Fibroblast of villous mesenchyme (primary cell): ENCODE results near the gene POLA2. TPM values are rescaled to one million over a fixed set of nuclear protein-coding genes. Genes with fewer than 3 reads are reported as not detected.
A peak's percentile ranks its signal among the peaks of the same experiment; 100 is the strongest.

Source experiments
- DNase-seq: peaks from one replicate; pipeline ENCODE4 v3.0.0-alpha.2; 2010; ENCODE audit warnings: low read depth
- H3K4me3 ChIP-seq: 2 replicates; pipeline ENCODE4 v1.5.1; 2011; ENCODE audit warnings: low read depth, mild to moderate bottlenecking, low read length
- CTCF ChIP-seq: IDR thresholded peaks from 2 replicates; pipeline ENCODE4 v1.5.1; 2012; ENCODE audit warnings: low read depth, mild to moderate bottlenecking, low read length; ENCODE audit not compliant: insufficient read depth
- total RNA-seq: library from RNA; depleted of rRNA; stranded (reverse); fragments of >200 nt; gene quantifications from 2 replicates; pipeline ENCODE4 v1.2.3, GENCODE V29; 2012

The POLA2 gene
- total RNA-seq, 1 donor: 12.1 TPM

DNA sequence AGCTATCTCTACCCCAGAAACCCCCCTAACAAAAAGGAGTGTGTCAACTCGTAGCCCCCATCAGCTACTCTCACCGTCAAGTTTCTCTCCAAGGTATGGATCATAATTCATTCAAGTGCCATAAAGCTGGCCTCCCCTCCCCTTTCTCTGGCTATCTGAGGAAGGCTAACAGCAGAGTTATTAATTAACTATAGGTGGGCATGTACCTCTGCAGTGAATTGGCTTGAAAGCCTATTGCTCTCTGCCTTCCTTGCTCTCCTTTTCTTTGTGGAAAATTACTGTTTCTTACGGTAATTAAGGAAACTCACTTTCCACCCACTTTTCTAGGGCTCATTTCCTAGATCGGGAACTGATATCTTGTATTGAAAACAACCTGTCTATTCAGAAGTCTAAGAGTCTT, 14.1 kb downstream of the POLA2 start:
- no peak for TF ChIP-seq CTCF
- H3K4me3 ChIP-seq: no peak overlapping the region
- no peak for DNase-seq

DNA sequence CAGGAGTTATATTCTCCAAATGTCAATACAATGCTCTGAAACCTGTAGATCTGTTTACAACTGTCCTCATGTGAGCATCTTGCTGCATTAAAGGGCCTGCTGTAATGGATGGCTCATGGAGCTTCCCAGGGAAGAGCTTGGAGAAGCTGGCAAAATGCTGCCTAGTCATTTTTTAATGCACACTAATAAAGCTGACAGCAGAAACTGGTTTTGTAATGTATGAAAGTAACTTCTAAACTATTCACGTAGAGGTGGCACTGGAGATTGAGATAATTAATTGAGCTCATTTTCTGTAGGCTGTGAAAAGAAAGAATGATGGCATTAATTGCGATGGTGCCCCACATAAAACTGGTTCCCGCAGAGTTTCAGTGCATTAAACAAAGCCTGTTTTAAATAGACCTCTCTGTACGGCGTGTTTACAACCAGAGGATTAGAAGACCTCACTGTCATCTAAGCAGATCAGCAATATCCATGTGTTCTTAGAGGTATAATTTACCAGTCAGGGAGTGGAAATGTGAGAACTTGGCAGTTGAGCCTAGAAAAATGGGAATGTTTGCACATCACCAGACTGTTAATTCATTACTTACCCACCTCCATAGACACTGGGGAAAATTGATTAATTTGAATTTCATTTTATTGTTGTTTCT, 16.0 kb downstream of the POLA2 start:
- peak; percentile 74 for DNase-seq
- H3K4me3 ChIP-seq: no peak overlapping the region
- no peak for TF ChIP-seq CTCF

DNA sequence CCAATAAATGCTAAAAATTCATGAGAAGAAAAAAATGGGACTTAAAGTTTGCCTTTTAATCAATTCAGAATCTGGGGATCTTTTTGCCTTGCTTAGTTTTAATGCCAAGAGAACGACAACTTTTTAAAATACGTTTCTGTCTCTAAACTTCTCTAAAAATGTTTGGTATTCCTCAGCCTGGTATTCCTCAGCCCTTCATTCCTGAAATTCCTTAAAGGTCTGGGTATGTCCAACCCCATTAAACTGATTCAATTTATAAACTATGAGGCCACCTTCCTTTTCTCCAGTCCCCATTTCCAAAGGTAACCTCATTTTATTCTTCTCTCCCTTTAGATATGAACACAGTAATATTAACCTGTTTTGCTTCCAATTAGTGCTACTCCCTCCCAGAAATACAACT, 16.6 kb downstream of the POLA2 start:
- DNase-seq: no peak
- TF ChIP-seq CTCF: no peak
- no peak overlapping the region for H3K4me3 ChIP-seq

DNA sequence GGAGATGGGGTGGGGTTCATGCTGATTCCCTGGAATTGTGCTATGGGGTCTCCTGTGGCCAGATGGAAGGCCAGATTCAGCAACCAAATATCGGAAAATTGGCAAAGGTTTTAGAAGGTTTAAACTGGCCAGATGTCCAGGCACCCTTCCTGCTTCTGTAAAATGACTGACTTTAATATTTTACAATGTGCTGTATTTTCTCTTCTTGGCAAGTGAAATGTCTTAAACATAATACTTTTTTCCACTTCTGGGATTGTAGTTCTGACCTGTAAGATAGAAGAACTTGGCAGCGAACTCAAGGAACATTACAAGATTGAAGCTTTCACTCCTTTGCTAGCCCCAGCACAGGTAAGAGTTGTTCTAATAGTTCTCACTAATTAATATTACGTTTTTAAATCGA, 17.5 kb downstream of the POLA2 start:
- no peak for TF ChIP-seq CTCF
- no peak overlapping the region for H3K4me3 ChIP-seq
- no peak for DNase-seq

DNA sequence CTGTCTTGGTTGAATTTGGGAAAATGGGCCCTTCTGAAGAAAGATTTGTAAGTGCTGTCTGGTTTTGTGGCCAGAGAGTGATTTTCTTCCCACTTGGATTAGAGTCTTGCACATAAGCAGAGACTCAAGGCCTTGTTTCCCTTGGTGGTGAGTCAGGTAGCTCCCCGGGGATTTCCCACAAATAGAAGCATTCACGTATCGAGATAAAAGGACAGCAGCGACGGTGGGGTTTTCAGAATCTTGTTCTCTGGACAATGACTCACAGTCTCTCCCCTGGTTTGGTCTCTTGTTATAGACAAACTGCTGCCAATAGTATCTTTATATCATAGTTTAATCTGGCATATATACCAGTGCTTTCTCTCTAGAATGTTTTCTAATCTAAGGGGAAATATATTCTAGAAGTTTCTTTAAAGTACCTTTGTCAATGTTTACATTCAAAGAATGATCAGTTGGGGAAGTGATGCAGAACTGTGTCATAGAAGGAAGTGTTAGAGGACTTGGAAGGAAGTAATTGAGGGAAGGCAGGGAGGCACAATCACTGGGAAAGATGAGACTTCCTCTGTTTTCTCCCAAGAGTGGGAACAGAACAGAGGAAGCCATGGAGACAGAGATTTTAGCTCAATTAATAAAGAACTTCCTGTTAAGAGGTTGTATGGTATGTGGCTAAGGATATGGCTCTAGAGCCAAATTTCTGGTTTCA, 18.1 kb downstream of the POLA2 start:
- no peak overlapping the region for H3K4me3 ChIP-seq
- TF ChIP-seq CTCF: no peak

GRCh38 chr11:65280646-65281045, 18.9 kb downstream of the POLA2 start:
- DNase-seq: no peak
- no peak overlapping the region for H3K4me3 ChIP-seq
- TF ChIP-seq CTCF: no peak

More for the DNA sequence above, 18.1 kb downstream of the POLA2 start:
- DNase-seq: peak; percentile 93
